Measurements from ENCODE around the gene FRMD6.

The FRMD6 gene

DNA sequence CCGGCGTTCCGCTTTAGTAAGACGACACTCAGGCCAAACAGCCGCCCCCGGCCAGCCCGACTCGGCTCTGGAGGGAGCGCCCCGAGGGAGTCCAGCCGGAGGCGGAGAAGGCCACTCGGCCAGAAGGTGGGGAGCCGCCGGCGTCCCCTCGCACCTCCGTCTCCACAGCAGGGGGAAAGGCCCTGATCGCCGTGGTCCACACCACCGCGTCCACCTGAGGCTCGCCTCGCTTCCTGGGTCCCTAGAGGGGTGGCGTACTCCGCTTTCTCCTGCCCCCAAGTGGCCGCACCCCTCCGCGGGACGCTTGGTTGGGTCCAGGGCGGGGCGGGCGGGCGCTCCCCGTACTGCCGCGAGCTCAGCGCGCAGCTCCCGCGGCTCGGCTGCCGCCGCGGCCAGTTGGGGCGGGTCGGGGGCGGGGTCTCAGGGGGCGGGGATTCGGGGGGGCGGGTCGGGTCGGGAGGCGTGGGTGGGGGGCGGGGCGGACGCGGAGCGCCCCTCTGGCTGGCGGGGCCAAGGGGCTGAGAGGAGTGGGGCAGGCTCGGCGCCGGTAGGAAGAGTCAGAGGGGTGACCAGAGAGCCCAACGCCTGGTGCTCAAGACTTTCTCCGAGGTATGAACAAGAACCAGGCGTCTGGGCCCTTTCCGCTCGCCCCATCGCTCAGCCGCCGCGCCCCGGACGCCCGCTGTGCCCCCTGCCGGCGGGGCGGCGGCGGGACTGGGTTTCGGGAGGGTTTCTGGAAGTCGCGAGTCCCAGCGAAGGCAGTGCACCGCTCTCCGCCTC lies at the start of gene FRMD6:
FRMD6 (plus strand) TSS at position 523 of the 780 bp plus-strand sequence. CDS start 37,927 bp downstream, outside the sequence.
- Histone ChIP-seq H3K36me3 (ENCODE audit: insufficient read depth, low read length) (no peaks in the 10 kb centered on the region), H3K27me3 (ENCODE audit: control insufficient read depth in 1 of 2, insufficient read depth in 2 of 2, low read length in 2 of 2) (no peaks in the 10 kb centered on the region), H3K9ac (ENCODE audit: low read length) (peak within 1 kb of the TSS; percentile 53), H3K4me1 (ENCODE audit: insufficient read depth, low read length) (no peaks in the 10 kb centered on the region), H3K27ac (ENCODE audit: low read depth, low read length) (peak within 1 kb of the TSS; percentile 98), H3K4me3 (ENCODE audit: low read depth in 1 of 2, low read length in 2 of 2) (peak within 1 kb of the TSS; percentile 88 to 95), H3K9me3 (ENCODE audit: low read length) (no peaks in the 10 kb centered on the region)

DNA sequence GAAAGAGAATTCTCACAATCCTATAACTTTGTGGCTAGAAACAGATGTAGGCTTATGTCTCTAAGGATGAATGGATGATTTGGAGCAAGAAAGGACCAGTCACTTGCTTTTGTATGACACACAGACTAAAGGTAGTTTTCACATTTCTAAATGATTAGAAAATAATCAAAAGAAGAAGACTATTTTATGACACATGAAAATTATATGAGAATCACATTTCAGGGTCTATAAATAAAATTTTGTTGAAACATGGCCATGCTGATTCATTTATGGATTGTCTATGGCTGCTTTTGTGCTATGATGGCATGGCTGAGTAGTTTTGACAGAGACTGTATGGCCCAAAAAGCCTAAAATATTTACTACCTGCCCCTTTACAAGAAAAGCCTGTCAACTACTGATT lies 49.4 kb upstream of the FRMD6 start:
- Histone ChIP-seq H3K4me3 (ENCODE audit: low read depth in 1 of 2, low read length in 2 of 2) (no peak overlapping the region), H3K9ac (ENCODE audit: low read length) (no peak overlapping the region), H3K36me3 (ENCODE audit: insufficient read depth, low read length) (no peaks in the 10 kb centered on the region), H3K9me3 (ENCODE audit: low read length) (no peaks in the 10 kb centered on the region), H3K27me3 (ENCODE audit: control insufficient read depth in 1 of 2, insufficient read depth in 2 of 2, low read length in 2 of 2) (no peaks in the 10 kb centered on the region), H3K27ac (ENCODE audit: low read depth, low read length) (no peak overlapping the region), H3K4me1 (ENCODE audit: insufficient read depth, low read length) (peaks cover 14% of the 10 kb centered on the region)

DNA sequence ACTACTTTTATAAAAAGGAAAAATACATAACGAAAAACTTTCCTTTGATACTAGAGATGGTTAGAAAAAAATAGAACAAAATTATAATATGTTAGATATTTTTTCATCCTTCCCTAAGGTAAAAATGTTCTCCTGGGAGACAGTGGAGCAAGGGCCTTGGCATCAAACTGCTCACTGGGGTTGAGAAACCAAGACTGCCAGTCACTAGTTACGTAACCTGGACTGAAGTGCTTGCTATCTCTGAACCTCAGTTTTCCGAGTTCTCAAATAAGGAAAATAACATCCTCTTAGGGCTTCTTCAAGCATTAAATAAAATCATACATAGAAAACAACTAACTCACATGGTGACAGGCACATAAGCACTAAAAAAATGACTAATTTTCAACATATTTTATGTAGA lies 48.2 kb upstream of the FRMD6 start:
- H3K9me3 ChIP-seq (ENCODE audit: low read length), result no peaks in the 10 kb centered on the region
- no peaks in the 10 kb centered on the region for H3K36me3 ChIP-seq (ENCODE audit: insufficient read depth, low read length)
- H3K9ac ChIP-seq (ENCODE audit: low read length), result no peak overlapping the region
- no peak overlapping the region for H3K27ac ChIP-seq (ENCODE audit: low read depth, low read length)
- H3K27me3 ChIP-seq (ENCODE audit: control insufficient read depth in 1 of 2, insufficient read depth in 2 of 2, low read length in 2 of 2), result no peaks in the 10 kb centered on the region
- peaks cover 10% of the 10 kb centered on the region for H3K4me1 ChIP-seq (ENCODE audit: insufficient read depth, low read length)
- H3K4me3 ChIP-seq (ENCODE audit: low read depth in 1 of 2, low read length in 2 of 2), result no peak overlapping the region

DNA sequence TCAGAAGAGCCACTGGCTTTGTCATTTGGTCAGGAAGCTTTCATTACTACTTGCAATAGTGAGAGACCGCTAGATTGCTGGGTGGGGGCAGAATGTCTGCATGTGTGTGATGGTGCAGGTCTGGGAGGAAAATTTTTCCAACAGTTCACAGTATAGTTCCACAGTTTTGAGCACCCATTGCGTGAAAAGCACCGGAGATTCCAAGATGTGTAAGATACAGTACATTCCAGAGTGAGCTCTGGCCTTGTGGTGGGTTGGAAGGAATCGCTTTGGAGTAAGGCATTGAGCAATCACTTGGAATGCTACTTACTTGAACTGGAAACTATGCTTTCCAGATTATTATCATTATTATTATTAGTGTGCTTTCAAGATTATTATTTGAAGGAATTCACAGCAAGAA lies 47.6 kb upstream of the FRMD6 start:
- H3K4me3 ChIP-seq (ENCODE audit: low read depth in 1 of 2, low read length in 2 of 2), result no peak overlapping the region
- no peak overlapping the region for H3K27ac ChIP-seq (ENCODE audit: low read depth, low read length)
- H3K4me1 ChIP-seq (ENCODE audit: insufficient read depth, low read length), result peaks cover 10% of the 10 kb centered on the region
- H3K9me3 ChIP-seq (ENCODE audit: low read length), result no peaks in the 10 kb centered on the region
- no peaks in the 10 kb centered on the region for H3K36me3 ChIP-seq (ENCODE audit: insufficient read depth, low read length)
- no peak overlapping the region for H3K9ac ChIP-seq (ENCODE audit: low read length)
- H3K27me3 ChIP-seq (ENCODE audit: control insufficient read depth in 1 of 2, insufficient read depth in 2 of 2, low read length in 2 of 2), result no peaks in the 10 kb centered on the region

GRCh38 chr14:51605575-51605974 lies 46.1 kb upstream of the FRMD6 start:
- Histone ChIP-seq H3K9ac (ENCODE audit: low read length) (no peak overlapping the region), H3K4me3 (ENCODE audit: low read depth in 1 of 2, low read length in 2 of 2) (no peak overlapping the region), H3K27me3 (ENCODE audit: control insufficient read depth in 1 of 2, insufficient read depth in 2 of 2, low read length in 2 of 2) (no peaks in the 10 kb centered on the region), H3K9me3 (ENCODE audit: low read length) (no peaks in the 10 kb centered on the region), H3K27ac (ENCODE audit: low read depth, low read length) (no peak overlapping the region), H3K4me1 (ENCODE audit: insufficient read depth, low read length) (peaks cover 8% of the 10 kb centered on the region), H3K36me3 (ENCODE audit: insufficient read depth, low read length) (no peaks in the 10 kb centered on the region)

DNA sequence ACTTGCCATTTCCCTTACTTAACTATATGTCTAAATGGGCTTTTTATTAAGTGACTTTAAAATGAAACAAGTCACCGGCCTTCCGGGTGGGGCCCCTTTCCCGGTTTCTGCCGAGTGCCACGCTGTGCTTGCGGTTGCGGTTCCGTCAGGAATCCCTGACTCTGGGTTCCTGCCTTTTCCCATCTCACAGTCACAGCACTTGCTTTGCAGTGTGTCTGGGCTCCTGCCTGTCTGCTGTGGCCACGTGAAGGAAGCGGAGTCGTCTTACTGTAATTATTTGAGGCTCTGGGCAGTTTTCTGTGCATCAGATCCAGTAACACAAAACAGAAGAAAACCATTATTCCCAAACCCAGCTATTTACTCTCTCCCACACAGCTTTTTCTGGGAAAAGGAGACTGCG lies 44.0 kb upstream of the FRMD6 start:
- Histone ChIP-seq H3K27ac (ENCODE audit: low read depth, low read length) (no peak overlapping the region), H3K4me1 (ENCODE audit: insufficient read depth, low read length) (no peaks in the 10 kb centered on the region), H3K27me3 (ENCODE audit: control insufficient read depth in 1 of 2, insufficient read depth in 2 of 2, low read length in 2 of 2) (no peaks in the 10 kb centered on the region), H3K36me3 (ENCODE audit: insufficient read depth, low read length) (no peaks in the 10 kb centered on the region), H3K9ac (ENCODE audit: low read length) (no peak overlapping the region), H3K4me3 (ENCODE audit: low read depth in 1 of 2, low read length in 2 of 2) (no peak overlapping the region), H3K9me3 (ENCODE audit: low read length) (no peaks in the 10 kb centered on the region)

DNA sequence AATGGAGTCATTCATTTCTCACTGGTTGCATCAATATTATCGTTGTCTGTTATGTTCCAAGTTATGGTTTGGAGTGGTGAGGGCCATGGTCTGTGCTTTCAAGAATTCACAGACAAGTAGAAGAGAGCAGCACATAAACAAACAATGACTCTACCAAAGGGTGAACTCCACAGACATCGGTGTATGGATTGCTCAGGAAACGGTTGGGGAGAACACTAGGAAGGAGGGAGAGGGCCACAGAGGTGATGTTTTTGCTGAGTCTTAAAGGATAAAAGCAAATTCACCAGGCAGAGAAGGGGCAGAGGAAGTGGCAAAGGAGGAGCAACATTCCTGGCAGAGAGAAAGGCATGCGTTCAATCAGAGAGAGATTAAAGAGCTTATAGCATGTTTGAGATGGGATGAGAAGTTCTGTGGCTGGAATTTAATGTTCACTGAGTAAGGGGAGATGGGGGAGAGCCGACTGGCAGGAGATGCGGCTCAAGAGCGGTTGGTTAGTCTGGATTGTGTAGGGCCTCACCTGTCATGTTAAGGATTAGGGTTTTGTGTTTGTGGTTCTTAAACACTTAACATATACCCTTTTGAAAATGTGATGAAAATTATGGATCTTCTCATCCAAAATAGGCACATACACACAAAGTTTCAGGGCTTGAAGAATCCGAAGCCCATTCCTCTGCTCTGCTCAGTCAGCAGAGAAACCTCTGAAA lies 42.3 kb upstream of the FRMD6 start:
- no peaks in the 10 kb centered on the region for H3K4me1 ChIP-seq (ENCODE audit: insufficient read depth, low read length)
- H3K27me3 ChIP-seq (ENCODE audit: control insufficient read depth in 1 of 2, insufficient read depth in 2 of 2, low read length in 2 of 2), result no peaks in the 10 kb centered on the region
- no peak overlapping the region for H3K9ac ChIP-seq (ENCODE audit: low read length)
- H3K27ac ChIP-seq (ENCODE audit: low read depth, low read length), result no peak overlapping the region
- H3K4me3 ChIP-seq (ENCODE audit: low read depth in 1 of 2, low read length in 2 of 2), result no peak overlapping the region
- no peaks in the 10 kb centered on the region for H3K9me3 ChIP-seq (ENCODE audit: low read length)
- no peaks in the 10 kb centered on the region for H3K36me3 ChIP-seq (ENCODE audit: insufficient read depth, low read length)

GRCh38 chr14:51609955-51610283 lies 41.8 kb upstream of the FRMD6 start:
- Histone ChIP-seq H3K27ac (ENCODE audit: low read depth, low read length) (no peak overlapping the region), H3K36me3 (ENCODE audit: insufficient read depth, low read length) (no peaks in the 10 kb centered on the region), H3K9ac (ENCODE audit: low read length) (no peak overlapping the region), H3K4me1 (ENCODE audit: insufficient read depth, low read length) (no peaks in the 10 kb centered on the region), H3K9me3 (ENCODE audit: low read length) (no peaks in the 10 kb centered on the region), H3K4me3 (ENCODE audit: low read depth in 1 of 2, low read length in 2 of 2) (no peak overlapping the region), H3K27me3 (ENCODE audit: control insufficient read depth in 1 of 2, insufficient read depth in 2 of 2, low read length in 2 of 2) (no peaks in the 10 kb centered on the region)

DNA sequence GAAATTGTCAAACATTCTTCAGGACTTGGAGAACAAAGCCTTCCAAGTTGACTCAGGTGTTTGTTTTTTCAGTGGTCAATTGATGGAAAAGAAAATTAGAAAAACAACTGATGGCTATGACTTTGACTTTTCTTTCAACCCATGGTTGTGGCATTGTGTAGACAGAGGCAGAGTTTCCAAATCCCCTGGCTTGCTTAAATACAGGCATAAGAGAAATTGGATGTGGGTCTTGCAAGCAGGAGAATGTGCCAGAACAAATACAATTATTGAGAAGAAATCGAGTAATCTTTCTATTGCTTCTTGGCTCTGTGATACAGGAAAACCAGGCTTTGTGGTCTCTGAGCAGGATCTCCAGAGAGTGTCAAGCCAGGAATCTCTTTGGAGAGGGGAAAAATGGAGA lies 40.9 kb upstream of the FRMD6 start:
- Histone ChIP-seq H3K9ac (ENCODE audit: low read length) (no peak overlapping the region), H3K27me3 (ENCODE audit: control insufficient read depth in 1 of 2, insufficient read depth in 2 of 2, low read length in 2 of 2) (no peaks in the 10 kb centered on the region), H3K9me3 (ENCODE audit: low read length) (no peaks in the 10 kb centered on the region), H3K27ac (ENCODE audit: low read depth, low read length) (no peak overlapping the region), H3K4me3 (ENCODE audit: low read depth in 1 of 2, low read length in 2 of 2) (no peak overlapping the region), H3K36me3 (ENCODE audit: insufficient read depth, low read length) (no peaks in the 10 kb centered on the region), H3K4me1 (ENCODE audit: insufficient read depth, low read length) (no peaks in the 10 kb centered on the region)

- Histone ChIP-seq H3K9ac (ENCODE audit: low read length) (no peak overlapping the region), H3K4me1 (ENCODE audit: insufficient read depth, low read length) (peaks cover 8% of the 10 kb centered on the region), H3K27ac (ENCODE audit: low read depth, low read length) (no peak overlapping the region), H3K36me3 (ENCODE audit: insufficient read depth, low read length) (no peaks in the 10 kb centered on the region), H3K4me3 (ENCODE audit: low read depth in 1 of 2, low read length in 2 of 2) (no peak overlapping the region), H3K27me3 (ENCODE audit: control insufficient read depth in 1 of 2, insufficient read depth in 2 of 2, low read length in 2 of 2) (no peaks in the 10 kb centered on the region), H3K9me3 (ENCODE audit: low read length) (no peaks in the 10 kb centered on the region)
These were observed 39.3 kb upstream of the FRMD6 start for GRCh38 chr14:51612449-51612848.

- Histone ChIP-seq H3K4me3 (ENCODE audit: low read depth in 1 of 2, low read length in 2 of 2) (no peak overlapping the region), H3K36me3 (ENCODE audit: insufficient read depth, low read length) (no peaks in the 10 kb centered on the region), H3K9ac (ENCODE audit: low read length) (no peak overlapping the region), H3K27me3 (ENCODE audit: control insufficient read depth in 1 of 2, insufficient read depth in 2 of 2, low read length in 2 of 2) (no peaks in the 10 kb centered on the region), H3K4me1 (ENCODE audit: insufficient read depth, low read length) (peaks cover 8% of the 10 kb centered on the region), H3K9me3 (ENCODE audit: low read length) (no peaks in the 10 kb centered on the region), H3K27ac (ENCODE audit: low read depth, low read length) (no peak overlapping the region)
These were observed 38.3 kb upstream of the FRMD6 start for GRCh38 chr14:51613416-51613815.

GRCh38 chr14:51614707-51615106 lies 37.0 kb upstream of the FRMD6 start:
- no peaks in the 10 kb centered on the region for H3K36me3 ChIP-seq (ENCODE audit: insufficient read depth, low read length)
- H3K4me3 ChIP-seq (ENCODE audit: low read depth in 1 of 2, low read length in 2 of 2), result no peak overlapping the region
- no peaks in the 10 kb centered on the region for H3K9me3 ChIP-seq (ENCODE audit: low read length)
- H3K9ac ChIP-seq (ENCODE audit: low read length), result no peak overlapping the region
- H3K4me1 ChIP-seq (ENCODE audit: insufficient read depth, low read length), result peaks cover 8% of the 10 kb centered on the region
- no peaks in the 10 kb centered on the region for H3K27me3 ChIP-seq (ENCODE audit: control insufficient read depth in 1 of 2, insufficient read depth in 2 of 2, low read length in 2 of 2)
- no peak overlapping the region for H3K27ac ChIP-seq (ENCODE audit: low read depth, low read length)

Measured in muscle layer of colon (tissue), 2 donors.